Loucy (cell line): ENCODE results near the gene TMEM273.

Experiments used
- H2AFZ ChIP-seq: fragments of 200-600 bp; sonication (generic); 2 replicates; pipeline ENCODE4 v1.6.0; 2016; ENCODE audit warnings: antibody characterized with exemption, mild to moderate bottlenecking, low read length, moderate library complexity
- H3F3A ChIP-seq: fragments of 200-600 bp; 2 replicates; pipeline ENCODE4 v1.6.0; 2016; ENCODE audit warnings: antibody characterized with exemption, low read depth, mild to moderate bottlenecking
- H3K27me3 ChIP-seq: fragments of 200-600 bp; sonication (generic); 2 replicates; pipeline ENCODE4 v1.6.1; 2014; ENCODE audit warnings: low read length, mild to moderate bottlenecking; ENCODE audit not compliant: insufficient read depth, poor library complexity, severe bottlenecking
- H3K36me3 ChIP-seq: fragments of 200-600 bp; sonication (generic); 2 replicates; pipeline ENCODE4 v1.6.1; 2016; ENCODE audit warnings: low read length; ENCODE audit not compliant: insufficient read depth
- H3K4me1 ChIP-seq: fragments of 200-600 bp; sonication (generic); 2 replicates; pipeline ENCODE4 v1.5.1; 2014; ENCODE audit warnings: low read length, mild to moderate bottlenecking; ENCODE audit not compliant: insufficient read depth, poor library complexity, severe bottlenecking
- H3K4me2 ChIP-seq: fragments of 200-600 bp; sonication (generic); 2 replicates; pipeline ENCODE4 v1.6.0; 2014; ENCODE audit warnings: antibody characterized with exemption, low read length, low read depth, mild to moderate bottlenecking; ENCODE audit not compliant: poor library complexity, severe bottlenecking
- H3K4me3 ChIP-seq: fragments of 200-600 bp; sonication (generic); 2 replicates; pipeline ENCODE4 v1.5.1; 2014; ENCODE audit warnings: low read length, mild to moderate bottlenecking, mixed read lengths; ENCODE audit not compliant: poor library complexity, severe bottlenecking
- H3K79me2 ChIP-seq: fragments of 200-600 bp; sonication (generic); 2 replicates; pipeline ENCODE4 v1.6.1; 2014; ENCODE audit warnings: low read length; ENCODE audit not compliant: insufficient read depth
- H3K9ac ChIP-seq: fragments of 200-600 bp; sonication (generic); 2 replicates; pipeline ENCODE4 v1.6.0; 2014; ENCODE audit warnings: mild to moderate bottlenecking, low read depth, low read length, moderate library complexity; ENCODE audit not compliant: poor library complexity, severe bottlenecking
- H3K9me2 ChIP-seq: fragments of 200-600 bp; sonication (generic); replicated peaks from 2 replicates; pipeline ENCODE4 v1.6.1; 2016; ENCODE audit warnings: low read depth, low read length, mixed read lengths
- H3K9me3 ChIP-seq: fragments of 200-600 bp; sonication (generic); 2 replicates; pipeline ENCODE4 v1.6.1; 2014; ENCODE audit warnings: mild to moderate bottlenecking, antibody characterized with exemption, low read length, low read depth; ENCODE audit not compliant: insufficient read depth
- H4K20me1 ChIP-seq: fragments of 200-600 bp; sonication (generic); 2 replicates; pipeline ENCODE4 v1.6.0; 2014; ENCODE audit warnings: antibody characterized with exemption, low read length, mild to moderate bottlenecking; ENCODE audit not compliant: insufficient read depth, poor library complexity, severe bottlenecking
- CTCF ChIP-seq: fragments of 200-600 bp; sonication (generic); conservative IDR thresholded peaks from 2 replicates; pipeline ENCODE4 v1.5.1; 2014; ENCODE audit warnings: mild to moderate bottlenecking, antibody characterized with exemption, low read length
- EZH2phosphoT487 ChIP-seq: fragments of 200-600 bp; IDR thresholded peaks from 2 replicates; pipeline ENCODE4 v1.6.1; 2018; ENCODE audit warnings: antibody characterized with exemption, mild to moderate bottlenecking, moderate library complexity, borderline replicate concordance

The TMEM273 gene

GRCh38 chr10:49212076-49212475, 23.9 kb upstream of the TMEM273 start:
- H3K9me3 ChIP-seq: no peaks in the 10 kb centered on the region
- H2AFZ ChIP-seq: no peak overlapping the region
- no peaks in the 10 kb centered on the region for H4K20me1 ChIP-seq
- no peaks in the 10 kb centered on the region for H3F3A ChIP-seq
- no peaks in the 10 kb centered on the region for H3K79me2 ChIP-seq
- no peaks in the 10 kb centered on the region for H3K9me2 ChIP-seq
- H3K4me2 ChIP-seq: no peak overlapping the region
- no peak overlapping the region for H3K4me3 ChIP-seq
- TF ChIP-seq CTCF (no peak), EZH2phosphoT487 (no peak)
- no peaks in the 10 kb centered on the region for H3K4me1 ChIP-seq
- H3K36me3 ChIP-seq: no peaks in the 10 kb centered on the region
- peaks cover 12% of the 10 kb centered on the region for H3K27me3 ChIP-seq
- H3K9ac ChIP-seq: no peak overlapping the region

- no peaks in the 10 kb centered on the region for H4K20me1 ChIP-seq
- H3K79me2 ChIP-seq: no peaks in the 10 kb centered on the region
- no peaks in the 10 kb centered on the region for H3K4me1 ChIP-seq
- H3K4me3 ChIP-seq: no peak overlapping the region
- no peaks in the 10 kb centered on the region for H3F3A ChIP-seq
- no peaks in the 10 kb centered on the region; the same call in 1 of the 2 replicates for H3K9me3 ChIP-seq
- TF ChIP-seq CTCF (no peak), EZH2phosphoT487 (no peak)
- no peak overlapping the region for H3K4me2 ChIP-seq
- no peak overlapping the region for H3K9ac ChIP-seq
- no peaks in the 10 kb centered on the region for H3K36me3 ChIP-seq
- peaks cover 10% of the 10 kb centered on the region for H3K27me3 ChIP-seq
- H3K9me2 ChIP-seq: no peaks in the 10 kb centered on the region
- no peak overlapping the region for H2AFZ ChIP-seq
Measured at GRCh38 chr10:49208996-49209395, 20.8 kb upstream of the TMEM273 start.

- Histone ChIP-seq H3K9me2 (no peaks in the 10 kb centered on the region), H3K9me3 (no peaks in the 10 kb centered on the region; the same call in 1 of the 2 replicates), H3K27me3 (peaks cover under 1% of the 10 kb centered on the region), H3K4me3 (no peak overlapping the region), H3K36me3 (no peaks in the 10 kb centered on the region), H2AFZ (no peak overlapping the region), H3K4me2 (no peak overlapping the region), H3K4me1 (no peaks in the 10 kb centered on the region), H3K9ac (no peak overlapping the region), H3F3A (no peaks in the 10 kb centered on the region), H4K20me1 (no peaks in the 10 kb centered on the region), H3K79me2 (no peaks in the 10 kb centered on the region)
- TF ChIP-seq EZH2phosphoT487: no peak
- TF ChIP-seq CTCF: no peak
Measured at GRCh38 chr10:49207936-49208487, 19.8 kb upstream of the TMEM273 start.
